Middle frontal gyrus (tissue), 1 donor: ENCODE measurements around the gene CMBL.
A peak's percentile ranks its signal among the peaks of the same experiment; 100 is the strongest.
"Not testable (repeated sequence)": the region's sequence is repeated elsewhere in the genome, so short reads cannot be mapped to it uniquely, and the experiment has no call there.

Experiments
- DNase-seq: peaks from one replicate; pipeline ENCODE4 v3.0.0-alpha.2; 2015; ENCODE audit warnings: low spot score; ENCODE audit errors: extremely low spot score

Gene CMBL

DNA sequence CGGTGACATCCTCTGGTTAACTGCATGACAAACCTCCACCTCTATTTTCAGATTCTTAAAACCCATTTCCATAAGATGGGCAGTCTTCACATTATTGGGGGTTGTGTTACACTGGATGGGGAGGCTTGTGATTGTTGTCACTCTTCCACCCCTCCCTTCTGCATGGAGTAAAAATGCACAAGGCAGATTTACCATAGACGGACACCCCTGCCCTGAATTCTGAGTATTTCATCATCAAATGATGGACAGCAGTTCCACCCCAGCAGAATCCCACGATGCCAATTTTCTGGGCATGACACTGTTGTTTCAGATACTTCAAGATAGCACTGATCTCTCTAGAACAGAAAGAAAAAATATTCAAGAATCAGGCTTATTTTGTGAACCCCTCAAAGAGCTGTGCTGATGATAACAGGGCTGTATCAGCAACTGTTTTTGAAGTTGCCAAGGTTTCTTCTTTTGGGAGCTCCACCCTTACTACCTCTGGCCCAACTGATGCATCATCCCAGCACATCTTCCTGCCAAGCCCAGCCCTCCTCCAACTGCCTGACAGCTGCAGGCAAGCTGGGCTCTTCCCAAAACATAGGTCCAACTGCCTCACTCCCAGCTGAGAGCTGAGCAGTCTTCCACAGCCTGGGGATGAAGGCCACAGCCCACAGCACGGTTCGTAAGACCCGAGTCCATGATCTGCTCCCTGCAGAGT lies 21.4 kb downstream of the CMBL start:
- peak; percentile 17 for DNase-seq

DNA sequence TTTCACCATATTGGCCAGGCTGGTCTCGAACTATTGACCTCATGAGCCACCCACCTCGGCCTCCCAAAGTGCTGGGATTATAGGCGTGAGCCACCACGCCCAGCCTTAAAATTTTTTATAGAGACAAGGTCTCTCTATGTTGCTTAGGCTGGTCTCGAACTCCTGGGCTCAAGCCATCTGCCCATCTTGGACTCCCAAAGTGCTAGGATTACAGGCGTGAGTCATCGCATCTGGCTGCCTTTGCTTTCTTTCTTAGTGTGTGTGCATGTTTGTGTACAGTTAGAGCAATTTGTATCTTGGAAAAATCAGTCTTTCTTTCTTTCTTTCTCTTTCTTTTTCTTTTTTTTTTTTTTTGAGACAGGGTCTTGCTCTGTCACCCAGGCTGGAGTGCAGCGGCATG lies 22.3 kb downstream of the CMBL start:
- DNase-seq: not testable (repeated sequence)

DNA sequence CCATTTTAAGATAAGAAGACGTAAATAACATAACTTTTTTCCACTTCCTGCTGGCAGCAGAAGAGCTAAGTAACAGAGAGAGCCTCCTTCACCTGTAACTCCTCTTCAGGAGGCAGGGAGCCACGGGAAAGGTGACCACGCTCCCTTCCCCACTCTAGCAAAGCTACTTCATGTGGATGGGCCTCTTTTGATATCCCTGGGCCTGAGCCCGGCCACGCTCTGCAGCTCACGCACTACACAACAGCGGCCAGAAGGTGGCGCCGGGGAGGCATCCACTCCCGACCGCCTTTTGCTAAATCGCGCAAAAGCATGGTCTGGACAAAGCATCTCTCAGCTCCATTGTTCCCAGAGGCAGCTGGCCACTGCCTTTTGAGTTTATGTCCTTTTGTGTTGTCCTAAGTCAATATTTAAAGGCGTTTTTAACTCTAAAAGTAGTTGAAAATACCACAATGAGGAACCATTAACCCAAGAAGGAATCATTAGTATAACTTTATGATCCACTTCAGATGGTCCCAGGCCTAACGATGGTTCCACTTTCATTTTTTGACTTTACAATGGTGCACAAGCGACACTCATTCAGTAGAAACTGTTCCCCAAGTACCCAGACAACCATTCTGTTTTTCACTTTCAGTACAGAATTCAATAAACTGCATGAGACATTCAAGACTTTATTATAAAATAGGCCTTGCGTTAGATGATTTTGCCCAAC lies 23.6 kb downstream of the CMBL start:
- DNase-seq: peak; percentile 77

DNA sequence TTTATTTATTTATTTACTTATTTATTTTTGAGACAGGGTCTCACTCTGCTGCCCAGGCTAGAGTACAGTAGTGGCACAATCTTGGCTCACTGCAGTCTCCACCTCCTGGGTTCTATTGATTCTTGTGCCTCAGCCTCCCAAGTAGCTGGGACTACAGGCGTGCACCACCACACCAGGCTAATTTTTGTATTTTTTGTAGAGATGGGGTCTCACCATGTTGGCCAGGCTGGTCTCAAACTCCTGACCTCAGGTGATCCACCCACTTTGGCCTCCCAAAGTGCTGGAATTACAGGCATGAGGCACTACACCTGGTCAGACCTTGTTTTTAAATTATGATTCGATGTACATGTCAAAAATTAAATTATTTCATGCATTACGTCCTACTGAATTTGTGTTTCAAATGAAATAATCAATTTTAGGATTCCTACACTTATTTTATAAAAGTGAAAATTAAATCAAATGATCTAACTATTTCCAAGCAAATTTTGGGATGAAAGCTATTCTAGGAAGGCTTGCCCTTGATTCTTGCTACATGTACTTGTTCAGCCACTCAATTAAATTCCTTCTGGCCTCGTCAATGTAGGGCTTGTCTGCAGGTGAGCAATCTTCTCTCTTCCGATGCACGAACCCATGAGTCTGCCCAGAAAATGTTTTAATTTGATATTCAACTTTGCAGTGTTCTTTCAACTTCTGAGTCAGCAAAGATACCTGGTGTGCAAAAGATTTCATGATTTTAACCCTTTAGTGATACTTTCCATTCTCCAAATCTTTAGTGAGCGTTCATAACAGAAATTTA lies 27.6 kb downstream of the CMBL start:
- DNase-seq: no peak

DNA sequence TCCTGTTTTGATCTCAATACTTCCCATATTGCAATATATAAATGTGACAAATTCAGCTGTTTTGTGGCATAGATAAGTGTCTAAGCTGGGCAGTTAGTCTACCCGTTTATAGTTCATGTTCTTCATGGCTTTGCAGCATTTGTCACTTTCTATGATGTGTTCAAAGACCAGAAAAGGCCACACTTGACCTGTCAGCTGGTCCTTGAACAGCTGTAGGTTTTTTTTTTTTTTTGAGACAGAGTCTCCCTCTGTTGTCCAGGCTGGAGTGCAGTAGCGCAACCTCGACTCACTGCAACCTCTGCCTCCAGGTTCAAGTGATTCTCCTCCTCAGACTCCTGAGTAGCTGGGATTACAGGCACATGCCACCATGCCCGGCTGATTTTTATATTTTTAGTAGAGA lies 28.4 kb downstream of the CMBL start:
- DNase-seq: no peak

DNA sequence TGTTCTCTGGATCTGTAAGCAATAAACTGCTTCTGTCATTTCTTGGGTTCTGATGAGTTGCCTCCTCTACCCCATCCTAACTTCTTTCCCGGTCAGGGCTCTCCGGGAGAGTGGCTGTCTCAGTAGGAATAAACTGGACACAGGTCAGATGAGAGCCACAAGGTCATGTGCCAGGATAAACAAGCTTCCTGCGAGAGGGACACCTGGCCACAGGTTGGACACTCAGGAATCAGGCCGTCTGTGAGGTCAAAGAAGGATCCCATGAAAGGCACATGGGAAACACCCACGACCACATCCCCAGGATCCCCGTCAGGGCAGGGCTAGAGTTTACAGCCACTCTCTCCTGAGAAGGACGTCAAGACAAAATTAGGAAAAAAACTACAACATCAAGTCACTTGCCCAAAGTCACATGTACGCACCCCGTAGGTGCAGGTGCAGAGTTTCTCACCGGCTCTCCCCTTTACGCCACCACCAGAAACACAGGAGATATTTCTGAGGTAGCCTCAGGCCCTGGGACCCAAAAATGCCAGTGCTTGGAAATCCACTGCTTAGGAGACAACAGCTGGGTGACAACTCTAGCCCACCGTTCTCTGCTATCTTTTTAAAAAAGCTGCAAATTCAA lies 28.9 kb downstream of the CMBL start:
- DNase-seq: no peak

DNA sequence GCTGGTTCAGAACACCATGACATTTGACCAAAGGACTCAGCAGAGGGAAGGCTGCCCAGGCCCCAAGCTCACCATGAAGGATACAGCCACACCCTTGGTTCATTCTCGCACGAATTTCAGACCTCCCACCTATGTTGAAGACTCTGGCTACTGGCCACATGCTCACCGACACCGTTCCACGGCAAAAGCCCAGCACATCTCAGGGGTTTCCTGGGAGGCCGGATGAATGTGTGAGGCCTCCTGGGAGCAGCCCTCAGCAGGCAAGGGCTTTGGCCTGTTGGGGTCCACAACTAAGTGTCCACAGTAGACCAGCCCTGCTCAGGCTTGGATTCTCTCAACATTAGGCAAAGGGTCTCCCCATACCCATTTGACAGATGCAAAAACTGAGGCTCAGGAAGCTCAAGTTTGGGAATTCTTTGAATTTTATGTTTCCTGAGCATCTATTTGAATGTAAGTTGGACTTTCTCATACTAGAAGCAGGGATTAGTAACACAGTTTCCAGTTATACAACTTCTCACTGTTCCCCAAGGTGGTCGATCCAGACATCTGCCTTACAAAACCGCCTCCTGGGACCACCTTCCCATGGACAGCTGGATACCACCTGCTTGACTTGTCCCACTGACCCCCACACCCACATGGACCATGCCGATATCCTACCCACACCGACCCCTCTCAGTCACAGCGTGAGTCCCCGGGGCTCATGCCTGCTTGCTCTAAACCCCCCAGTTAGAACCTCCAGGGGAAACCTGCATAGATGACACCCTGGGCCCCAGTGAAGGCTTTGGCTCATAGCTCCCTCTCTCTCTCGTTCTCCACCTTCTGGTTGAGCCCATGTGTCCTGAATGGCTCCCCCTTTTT lies 29.7 kb downstream of the CMBL start:
- DNase-seq: no peak

DNA sequence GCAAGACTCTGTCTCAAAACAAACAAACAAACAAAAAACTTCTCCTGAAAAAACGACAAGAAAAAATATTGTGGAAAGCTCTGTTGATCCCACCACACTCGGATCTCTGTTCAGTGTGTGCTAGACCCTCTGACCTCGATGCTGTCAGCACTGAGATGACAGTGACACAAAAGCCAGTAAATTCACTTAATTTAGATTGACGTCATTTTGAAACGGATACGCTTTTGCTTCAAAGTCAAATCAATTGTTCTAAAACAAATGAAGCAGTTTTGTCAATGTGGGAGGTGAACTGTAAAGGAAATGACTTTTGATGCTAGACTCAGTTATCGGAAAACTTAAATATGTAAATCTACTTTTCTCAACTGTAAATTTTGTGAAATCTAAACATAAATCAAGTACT lies 31.0 kb downstream of the CMBL start:
- DNase-seq: no peak

DNA sequence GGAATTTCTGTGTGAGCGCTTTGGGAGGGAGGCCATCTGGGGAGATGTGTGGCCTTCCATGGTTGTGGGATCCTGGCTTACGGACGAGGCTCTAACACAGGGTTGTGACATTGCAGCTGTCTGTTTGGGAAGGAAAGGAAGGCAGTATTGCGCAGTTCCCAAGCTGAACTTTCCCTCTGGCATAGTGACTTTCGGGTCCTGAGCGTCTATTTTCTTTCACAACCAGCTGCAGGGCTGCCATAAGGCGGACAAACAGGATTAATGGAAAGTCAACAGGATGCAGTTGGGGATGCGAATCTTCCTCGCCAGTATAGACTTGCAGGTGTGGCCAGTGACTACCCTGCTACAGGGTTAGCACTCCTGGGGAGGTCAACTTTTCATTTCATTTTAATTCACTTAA lies 31.7 kb downstream of the CMBL start:
- no peak for DNase-seq

DNA sequence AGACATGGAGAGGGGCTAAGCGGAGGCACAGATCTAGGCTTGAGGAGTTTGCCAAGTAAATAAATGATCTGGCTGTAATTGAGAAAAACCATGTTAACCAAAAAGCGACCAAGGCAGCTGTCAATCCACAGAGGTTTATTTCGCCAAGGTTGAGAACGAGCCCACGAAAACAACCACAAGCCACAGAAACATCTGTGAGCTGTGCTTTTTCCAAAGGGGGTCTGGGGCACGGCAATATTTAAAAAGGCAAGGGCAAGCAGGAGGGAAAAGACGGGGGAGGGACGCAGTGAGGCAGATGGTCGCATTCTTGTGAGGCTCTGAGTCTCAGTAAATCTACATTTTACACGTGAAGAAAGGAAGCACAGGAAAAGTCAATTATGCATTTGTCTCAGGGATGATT lies 32.2 kb downstream of the CMBL start:
- no peak for DNase-seq

DNA sequence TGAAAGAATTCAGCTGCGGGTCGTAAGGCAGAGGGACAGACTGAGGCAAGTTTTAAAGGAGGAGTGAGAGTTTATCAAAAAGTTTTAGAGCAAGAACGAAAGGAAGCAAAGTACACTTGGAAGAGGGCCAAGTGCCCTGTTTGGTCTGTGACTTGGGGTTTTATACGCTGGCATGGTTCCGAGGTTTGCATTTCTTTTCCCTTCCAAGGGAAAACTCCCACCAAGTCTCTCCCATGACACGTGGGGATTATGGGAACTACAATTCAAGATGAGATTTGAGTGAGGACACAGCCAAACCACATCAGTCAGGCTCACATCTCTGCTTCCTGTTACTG lies 34.9 kb downstream of the CMBL start:
- DNase-seq: not testable (repeated sequence)

DNA sequence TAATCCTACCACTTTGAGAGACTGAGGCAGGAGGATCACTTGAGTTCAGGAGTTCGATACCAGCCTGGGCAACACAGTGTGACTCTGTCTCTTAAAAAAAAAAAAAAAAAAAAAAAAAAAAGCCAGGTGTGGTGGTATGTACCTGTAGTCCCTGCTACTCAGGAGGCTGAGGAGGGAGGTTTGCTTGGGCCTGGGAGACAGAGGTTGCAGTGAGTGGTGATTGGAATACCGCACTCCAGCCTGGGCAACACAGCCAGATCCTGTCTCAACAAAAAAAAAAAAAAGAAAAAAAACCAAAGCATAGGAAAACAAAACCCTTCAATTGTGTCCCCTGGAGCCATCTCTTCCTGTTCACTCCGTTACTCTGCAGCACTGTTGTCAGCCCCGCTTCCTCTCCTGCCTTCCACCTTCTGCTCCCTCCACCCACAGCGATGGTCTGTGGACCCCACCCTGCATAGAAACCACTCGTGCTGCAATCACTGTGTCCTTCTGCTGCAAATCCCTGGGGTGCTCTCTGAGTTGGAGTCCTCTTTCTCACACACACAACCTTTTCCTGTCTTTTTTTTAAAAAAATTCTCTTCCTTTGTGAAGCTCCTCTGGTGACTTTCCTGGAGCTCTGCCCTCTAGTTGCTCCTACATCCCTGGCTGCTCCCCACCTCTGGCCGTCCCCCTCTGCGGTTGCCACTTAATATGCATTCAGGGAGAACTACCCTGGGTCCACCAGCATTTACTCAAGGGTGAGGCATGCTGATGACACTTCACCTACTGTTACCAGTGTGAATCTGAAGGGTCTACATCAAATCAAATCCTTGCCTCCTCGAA lies 35.4 kb downstream of the CMBL start:
- DNase-seq: no peak

DNA sequence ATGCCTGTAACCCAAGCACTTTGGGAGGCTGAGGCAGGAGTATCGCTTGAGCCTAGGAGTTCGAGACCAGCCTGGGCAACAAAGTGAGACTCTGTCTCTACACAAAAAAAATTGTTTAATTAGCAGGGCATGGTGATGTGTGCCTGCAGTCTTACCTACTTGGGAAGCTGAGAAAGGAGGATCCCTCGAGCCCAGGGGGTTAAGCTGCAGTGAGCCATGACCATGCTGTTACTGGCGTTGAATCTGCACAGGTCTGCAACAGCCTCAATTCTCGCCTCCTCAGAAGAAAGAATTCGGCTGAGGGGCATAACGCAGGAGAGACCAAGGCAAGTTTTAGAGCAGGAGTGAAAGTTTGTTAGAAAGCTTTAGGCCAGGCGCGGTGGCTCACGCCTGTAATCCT lies 39.6 kb downstream of the CMBL start:
- DNase-seq: no peak

DNA sequence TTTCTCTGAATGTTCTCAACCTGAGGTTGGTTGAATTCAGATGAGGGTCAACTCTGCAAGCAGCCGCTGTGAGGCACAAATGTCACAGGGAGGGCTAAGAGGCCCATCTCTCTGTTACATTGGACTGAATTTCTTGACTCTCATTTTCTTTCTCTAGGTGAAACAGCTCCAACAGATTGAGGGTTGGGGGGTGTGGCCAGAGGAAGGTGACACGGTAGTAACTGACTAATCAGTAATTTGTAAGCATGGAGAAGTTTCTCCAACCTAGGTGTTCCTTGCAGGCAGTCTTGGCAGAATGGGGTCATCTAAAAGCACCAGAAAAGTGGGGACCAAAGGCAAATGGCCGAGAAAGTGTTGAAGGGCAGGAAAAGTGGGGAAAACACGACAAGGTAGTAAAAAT lies 40.9 kb downstream of the CMBL start:
- no peak for DNase-seq

DNA sequence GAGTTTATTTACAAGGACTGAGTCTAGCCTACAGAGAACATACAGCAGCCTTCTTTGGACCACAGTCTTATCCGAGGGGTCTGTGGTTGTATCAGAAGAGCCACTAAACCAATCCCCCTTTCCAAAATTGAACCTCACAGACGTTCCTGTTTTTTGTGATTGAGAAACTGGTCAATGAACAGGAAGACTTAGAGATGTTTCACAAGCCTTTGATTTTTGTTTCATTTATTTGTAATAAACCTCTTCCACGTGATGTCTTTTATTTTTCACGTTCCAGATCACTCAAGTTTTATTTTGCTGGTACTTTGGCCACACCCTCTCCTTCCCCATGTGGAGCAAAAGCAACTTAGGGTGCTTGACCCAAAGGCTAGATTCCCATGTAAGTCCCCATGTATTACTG lies 41.6 kb downstream of the CMBL start:
- DNase-seq: no peak

DNA sequence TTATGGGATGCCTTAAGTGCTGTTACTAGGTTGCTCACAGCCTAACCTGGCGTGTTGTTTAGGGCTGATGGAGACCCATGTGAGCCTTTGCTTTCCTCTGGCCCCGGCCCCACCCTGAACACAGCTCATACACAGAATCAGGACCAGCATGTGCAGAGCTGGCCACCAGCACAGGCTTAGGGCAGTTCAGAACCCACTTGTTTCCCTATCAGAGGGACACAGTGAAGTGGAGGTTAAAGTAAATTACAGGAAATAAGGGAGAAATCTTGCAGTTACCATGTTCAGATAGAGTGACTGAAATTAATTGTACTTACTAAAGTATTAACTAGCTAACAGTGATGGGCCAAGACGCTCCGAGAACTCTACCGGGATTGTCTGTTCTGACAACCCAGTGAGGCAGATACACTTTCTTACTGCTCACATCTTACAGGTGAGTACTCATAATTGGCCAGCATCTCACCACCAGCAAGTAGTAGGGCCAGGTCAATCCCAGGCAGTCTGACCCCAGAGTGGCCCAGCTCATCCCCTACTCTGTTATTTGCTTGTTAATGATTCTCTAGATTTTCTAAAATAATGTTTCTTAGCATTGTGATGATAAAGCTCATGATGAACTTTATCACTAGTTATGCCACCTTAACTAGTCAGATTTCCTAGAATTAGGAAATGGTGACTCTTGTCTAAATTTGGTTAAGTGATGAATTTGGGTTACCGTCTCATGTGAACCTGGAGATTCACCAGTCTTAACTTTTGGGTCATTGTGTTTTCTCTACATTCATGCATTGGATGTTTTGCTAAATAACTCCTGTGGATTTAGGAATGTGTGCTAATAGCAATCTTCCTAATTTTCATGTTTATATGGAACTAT lies 42.2 kb downstream of the CMBL start:
- no peak for DNase-seq

DNA sequence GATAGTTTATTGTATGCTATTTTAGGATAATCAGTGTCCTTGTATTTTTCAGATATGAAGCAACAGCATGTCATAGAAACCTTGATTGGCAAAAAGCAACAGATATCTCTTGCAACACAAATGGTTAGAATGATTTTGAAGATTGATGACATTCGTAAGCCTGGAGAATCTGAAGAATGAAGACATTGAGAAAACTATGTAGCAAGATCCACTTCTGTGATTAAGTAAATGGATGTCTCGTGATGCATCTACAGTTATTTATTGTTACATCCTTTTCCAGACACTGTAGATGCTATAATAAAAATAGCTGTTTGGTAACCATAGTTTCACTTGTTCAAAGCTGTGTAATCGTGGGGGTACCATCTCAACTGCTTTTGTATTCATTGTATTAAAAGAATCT lies 43.1 kb downstream of the CMBL start:
- DNase-seq: no peak

DNA sequence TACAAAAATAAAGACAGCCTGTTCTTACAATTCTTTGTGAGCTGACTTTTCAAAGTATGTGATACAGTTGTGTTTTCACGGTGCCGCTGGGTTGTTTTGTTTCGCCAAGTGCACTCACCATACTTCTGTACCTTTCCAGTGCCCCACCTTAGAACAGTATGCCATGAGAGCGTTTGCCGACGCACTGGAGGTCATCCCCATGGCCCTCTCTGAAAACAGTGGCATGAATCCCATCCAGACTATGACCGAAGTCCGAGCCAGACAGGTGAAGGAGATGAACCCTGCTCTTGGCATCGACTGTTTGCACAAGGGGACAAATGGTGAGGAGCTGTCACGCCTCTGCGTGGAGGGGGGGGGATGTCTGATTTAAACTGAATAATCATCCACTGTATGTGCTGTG lies 44.7 kb downstream of the CMBL start:
- no peak for DNase-seq

DNA sequence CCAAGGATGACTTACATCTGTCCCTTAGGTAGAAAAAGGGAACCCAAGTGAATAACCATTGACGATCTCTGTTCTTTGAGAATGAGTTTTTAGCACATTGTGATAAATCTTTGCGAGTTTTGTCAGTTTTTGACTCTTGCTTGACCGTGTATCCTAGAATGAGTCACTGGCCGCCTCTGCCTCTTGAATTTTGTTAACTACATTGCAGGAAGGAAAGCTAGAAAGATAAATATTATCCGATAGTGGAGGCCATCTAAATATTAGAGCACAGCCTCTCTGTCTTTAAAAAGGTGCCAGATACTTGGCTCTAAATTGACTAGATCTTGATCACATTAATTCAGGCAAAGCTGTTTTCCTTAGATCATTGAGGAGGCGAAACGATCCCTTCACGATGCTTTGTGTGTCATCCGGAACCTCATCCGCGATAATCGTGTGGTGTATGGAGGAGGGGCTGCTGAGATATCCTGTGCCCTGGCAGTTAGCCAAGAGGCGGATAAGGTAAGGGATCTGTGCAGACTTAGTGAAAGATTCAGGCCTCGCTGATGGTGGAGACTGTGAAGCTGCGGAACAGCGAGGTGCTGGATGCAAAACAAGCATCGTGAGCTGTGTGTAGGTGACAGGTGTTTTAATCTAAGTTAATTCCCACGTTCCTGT lies 45.5 kb downstream of the CMBL start:
- DNase-seq: no peak
